ENCODE measurements around the gene SLC13A4. TPM values are rescaled to one million over a fixed set of nuclear protein-coding genes. Genes with fewer than 3 reads are reported as not detected.

SLC13A4 gene, protein sequence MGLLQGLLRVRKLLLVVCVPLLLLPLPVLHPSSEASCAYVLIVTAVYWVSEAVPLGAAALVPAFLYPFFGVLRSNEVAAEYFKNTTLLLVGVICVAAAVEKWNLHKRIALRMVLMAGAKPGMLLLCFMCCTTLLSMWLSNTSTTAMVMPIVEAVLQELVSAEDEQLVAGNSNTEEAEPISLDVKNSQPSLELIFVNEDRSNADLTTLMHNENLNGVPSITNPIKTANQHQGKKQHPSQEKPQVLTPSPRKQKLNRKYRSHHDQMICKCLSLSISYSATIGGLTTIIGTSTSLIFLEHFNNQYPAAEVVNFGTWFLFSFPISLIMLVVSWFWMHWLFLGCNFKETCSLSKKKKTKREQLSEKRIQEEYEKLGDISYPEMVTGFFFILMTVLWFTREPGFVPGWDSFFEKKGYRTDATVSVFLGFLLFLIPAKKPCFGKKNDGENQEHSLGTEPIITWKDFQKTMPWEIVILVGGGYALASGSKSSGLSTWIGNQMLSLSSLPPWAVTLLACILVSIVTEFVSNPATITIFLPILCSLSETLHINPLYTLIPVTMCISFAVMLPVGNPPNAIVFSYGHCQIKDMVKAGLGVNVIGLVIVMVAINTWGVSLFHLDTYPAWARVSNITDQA
- not detected in 2 replicates for total RNA-seq

DNA sequence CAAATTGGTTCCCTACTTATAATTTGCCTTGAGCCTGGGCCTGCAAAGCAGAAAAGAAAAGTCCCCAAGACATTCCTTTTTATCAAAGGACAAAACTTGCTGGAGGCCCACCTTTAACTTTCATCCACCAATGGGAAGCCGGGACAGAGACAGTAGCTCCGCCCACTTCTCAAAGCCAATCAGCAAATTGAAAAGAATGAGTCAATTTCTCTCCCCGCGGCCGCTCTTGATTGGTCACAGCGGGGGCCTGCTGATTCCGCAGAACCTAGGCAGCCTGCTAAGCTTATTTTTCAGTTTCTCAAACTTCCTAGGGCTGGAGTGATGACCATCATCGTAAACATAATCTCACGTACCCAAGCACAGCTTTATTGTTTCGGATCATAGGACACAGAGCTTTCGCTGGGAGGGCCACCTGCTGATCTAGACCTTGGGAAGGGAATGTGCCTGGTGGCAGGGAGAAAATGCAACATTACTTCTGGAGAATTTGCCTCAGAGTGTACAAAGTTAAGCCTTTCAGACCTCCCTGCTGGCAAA is at the start of gene SLC13A4:
Gene SLC13A4 (minus strand): TSS at position 51 of the 534 bp plus-strand sequence. CDS start 690 bp downstream, outside the sequence.

DNA sequence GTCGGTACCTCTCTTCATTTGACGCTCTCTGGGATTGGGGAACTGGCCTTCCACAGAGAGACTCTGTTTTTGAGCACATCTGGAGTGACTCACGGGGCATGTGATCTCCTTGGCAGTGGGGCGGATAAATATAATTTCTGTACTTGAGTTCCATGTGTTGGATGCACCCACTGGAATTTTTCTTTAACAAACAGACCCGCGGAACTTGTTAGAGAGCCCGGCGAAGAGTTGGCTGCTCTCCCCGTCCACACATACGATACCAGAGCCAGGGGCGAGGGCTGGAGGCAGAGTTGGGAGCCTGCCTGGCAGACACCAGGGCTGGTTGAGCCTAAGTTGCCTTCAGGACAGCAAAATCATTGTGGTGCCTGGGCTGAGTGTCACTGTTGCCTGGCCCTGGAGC is 20.8 kb upstream of the SLC13A4 start, which contains the start of gene FAM180A:
Gene FAM180A (minus strand): TSS at position 44 of the 400 bp plus-strand sequence. CDS start 233 bp downstream, outside the sequence.

DNA sequence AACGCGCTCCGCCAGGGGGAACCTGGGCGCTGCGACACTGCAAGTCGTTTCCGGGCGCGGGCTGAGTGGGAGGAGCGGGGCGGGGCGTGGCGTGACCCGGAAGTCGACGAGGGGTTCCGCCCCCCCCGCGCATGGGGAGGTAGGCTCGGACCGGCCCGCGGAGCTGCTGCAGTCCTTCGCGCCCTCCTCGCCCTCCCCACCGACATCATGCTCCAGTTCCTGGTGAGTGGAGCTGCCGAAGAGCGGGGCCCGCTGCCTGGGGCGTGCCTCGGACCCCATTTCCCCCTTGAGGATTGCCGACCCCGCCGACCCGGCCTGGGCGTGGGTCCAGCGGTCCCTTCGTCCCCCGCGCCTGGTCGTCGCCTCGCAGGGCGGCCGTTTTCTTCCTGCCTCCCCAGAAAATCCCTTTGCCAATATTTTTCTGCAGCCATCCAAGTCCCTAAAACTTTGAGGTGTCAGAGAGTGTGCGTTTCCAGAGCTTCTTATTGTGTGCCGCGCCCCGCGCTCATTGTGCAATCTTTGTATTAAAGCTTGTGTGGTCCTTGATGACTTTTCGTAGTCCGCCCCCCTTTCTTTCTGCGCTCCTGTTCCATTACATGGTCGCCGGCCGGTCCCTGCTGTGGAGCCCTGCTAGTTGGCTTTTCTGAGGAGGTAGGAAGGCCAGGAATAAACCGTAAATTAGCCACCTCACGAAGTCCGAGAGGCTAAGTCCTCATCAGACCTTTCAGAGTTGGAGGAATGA is 65.4 kb downstream of the SLC13A4 start, which contains the start of gene STMP1:
Gene STMP1 (plus strand): TSS at position 142 of the 742 bp plus-strand sequence.

Small RNA genes lying within 50 kb of the gene (small RNA-seq; reads per million reads assigned to genes)
- not detected for gene RNU6-1154P

Other genes starting within 250 kb of the SLC13A4 start
- gene CNOT4, start 218.1 kb downstream of the SLC13A4 start, total RNA-seq: 11.0 and 11.9 TPM in 2 replicates
- 33.8 and 59.8 TPM in 2 replicates for gene NUP205, start 170.3 kb downstream of the SLC13A4 start, total RNA-seq
- 17.5 and 20.0 TPM in 2 replicates for gene STMP1, start 65.7 kb downstream of the SLC13A4 start, total RNA-seq
- gene FAM180A, start 20.6 kb upstream of the SLC13A4 start, total RNA-seq: 0.79 and 2.1 TPM in 2 replicates
- gene MTPN, start 249.2 kb upstream of the SLC13A4 start, total RNA-seq: 74.6 and 92.4 TPM in 2 replicates